ENCODE measurements around the gene XRCC1.

The XRCC1 gene

DNA sequence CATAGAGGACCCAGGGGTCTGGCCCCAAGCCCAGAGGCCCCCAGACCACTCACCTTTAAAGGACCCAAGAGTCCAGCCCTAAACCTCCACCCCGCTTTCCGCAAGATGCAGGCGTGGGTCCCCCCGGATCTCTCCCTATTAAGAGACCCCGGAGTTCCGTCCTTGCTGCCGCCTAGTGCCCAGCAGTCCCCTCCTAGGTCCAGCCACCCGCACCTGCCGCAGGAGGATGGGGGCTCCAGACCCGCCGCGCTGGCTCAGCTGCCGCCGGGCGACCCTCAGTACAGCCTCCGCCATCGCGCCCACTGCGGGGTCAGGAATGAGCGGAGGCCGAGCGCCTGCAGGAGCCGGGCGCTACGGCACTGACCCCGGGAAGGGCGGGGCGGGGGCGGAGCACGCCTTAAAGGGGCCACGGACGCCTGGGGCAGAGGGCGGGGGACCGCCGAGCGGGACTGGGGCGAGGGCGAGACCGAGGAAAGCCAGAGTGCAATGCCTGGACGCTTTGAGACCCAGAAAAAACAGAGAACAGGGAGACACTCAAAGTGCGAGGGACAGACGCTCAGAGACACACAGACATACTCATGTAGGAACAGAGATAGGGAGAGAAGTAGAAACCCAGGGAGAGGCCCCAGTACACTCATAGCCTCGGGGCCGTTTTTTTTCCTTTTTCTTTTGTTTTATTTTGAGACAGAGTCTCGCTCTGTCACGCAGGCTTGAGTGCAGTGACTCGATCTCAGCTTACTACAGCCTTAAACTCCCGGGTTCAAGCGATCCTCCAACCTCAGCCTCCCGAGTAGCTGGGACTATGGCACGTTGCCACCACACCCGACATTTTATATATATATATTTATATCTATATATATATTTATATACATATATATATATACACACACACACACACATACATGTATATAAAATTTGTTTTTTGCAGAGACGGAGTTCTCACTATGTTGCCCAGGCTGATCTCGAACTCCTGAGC, 48.2 kb downstream of the XRCC1 start, which contains the start of gene ETHE1:
TSS of gene ETHE1 (minus strand) at position 318 of the 976 bp plus-strand sequence. CDS start at position 294, 24 bp downstream.
- peak; percentile 81 for DNase-seq
- Histone ChIP-seq H3K27me3 (replicated peaks; ENCODE audit: insufficient read depth, low read length) (no peaks in the 10 kb centered on the region), H2AFZ (ENCODE audit: low read length) (peak within 1 kb of the TSS; percentile 98), H3F3A (ENCODE audit: insufficient read depth, low read length) (peaks cover 14% of the 10 kb centered on the region), H3K79me2 (ENCODE audit: low read length) (peaks cover 5% of the 10 kb centered on the region; the same call in 1 of the 2 replicates), H3K4me2 (ENCODE audit: low read depth, low read length) (peak within 1 kb of the TSS; percentile 98), H3K4me3 (ENCODE audit: low read length) (peak within 1 kb of the TSS; percentile 98), H4K20me1 (ENCODE audit: insufficient read depth, low read length) (no peaks in the 10 kb centered on the region), H3K27ac (ENCODE audit: low read length) (peak within 1 kb of the TSS; percentile 45; the same call in 1 of the 2 replicates), H3K9ac (ENCODE audit: low read length) (peak within 1 kb of the TSS; percentile 68; the same call in 1 of the 2 replicates), H3K9me2 (replicated peaks; ENCODE audit: insufficient read depth, low read length) (no peaks in the 10 kb centered on the region), H3K4me1 (ENCODE audit: low read length) (peaks cover 12% of the 10 kb centered on the region), H3K9me3 (replicated peaks; ENCODE audit: insufficient read depth, low read length) (no peaks in the 10 kb centered on the region), H3K36me3 (replicated peaks; ENCODE audit: insufficient read depth, low read length) (no peaks in the 10 kb centered on the region)
- TF ChIP-seq EZH2 (optimal IDR thresholded peaks at IDR 0.05; ENCODE audit: low read depth, low read length) (no peak), EZH2phosphoT487 (IDR thresholded peaks at IDR 0.05; ENCODE audit: low read length) (no peak)
- TF ChIP-seq, protein P1, sequence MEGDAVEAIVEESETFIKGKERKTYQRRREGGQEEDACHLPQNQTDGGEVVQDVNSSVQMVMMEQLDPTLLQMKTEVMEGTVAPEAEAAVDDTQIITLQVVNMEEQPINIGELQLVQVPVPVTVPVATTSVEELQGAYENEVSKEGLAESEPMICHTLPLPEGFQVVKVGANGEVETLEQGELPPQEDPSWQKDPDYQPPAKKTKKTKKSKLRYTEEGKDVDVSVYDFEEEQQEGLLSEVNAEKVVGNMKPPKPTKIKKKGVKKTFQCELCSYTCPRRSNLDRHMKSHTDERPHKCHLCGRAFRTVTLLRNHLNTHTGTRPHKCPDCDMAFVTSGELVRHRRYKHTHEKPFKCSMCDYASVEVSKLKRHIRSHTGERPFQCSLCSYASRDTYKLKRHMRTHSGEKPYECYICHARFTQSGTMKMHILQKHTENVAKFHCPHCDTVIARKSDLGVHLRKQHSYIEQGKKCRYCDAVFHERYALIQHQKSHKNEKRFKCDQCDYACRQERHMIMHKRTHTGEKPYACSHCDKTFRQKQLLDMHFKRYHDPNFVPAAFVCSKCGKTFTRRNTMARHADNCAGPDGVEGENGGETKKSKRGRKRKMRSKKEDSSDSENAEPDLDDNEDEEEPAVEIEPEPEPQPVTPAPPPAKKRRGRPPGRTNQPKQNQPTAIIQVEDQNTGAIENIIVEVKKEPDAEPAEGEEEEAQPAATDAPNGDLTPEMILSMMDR (IDR thresholded peaks at IDR 0.05; ENCODE audit: low read length): no peak

- Histone ChIP-seq H2AFZ (ENCODE audit: low read length) (peak overlapping the region; percentile 98), H3K27ac (ENCODE audit: low read length) (no peak overlapping the region), H3K9me2 (replicated peaks; ENCODE audit: insufficient read depth, low read length) (no peaks in the 10 kb centered on the region), H3K27me3 (replicated peaks; ENCODE audit: insufficient read depth, low read length) (no peaks in the 10 kb centered on the region), H4K20me1 (ENCODE audit: insufficient read depth, low read length) (no peaks in the 10 kb centered on the region), H3K9ac (ENCODE audit: low read length) (peak overlapping the region; percentile 68; the same call in 1 of the 2 replicates), H3K4me1 (ENCODE audit: low read length) (peaks cover 12% of the 10 kb centered on the region), H3K4me3 (ENCODE audit: low read length) (peak overlapping the region; percentile 98), H3K9me3 (replicated peaks; ENCODE audit: insufficient read depth, low read length) (no peaks in the 10 kb centered on the region), H3K79me2 (ENCODE audit: low read length) (peaks cover 5% of the 10 kb centered on the region; the same call in 1 of the 2 replicates), H3F3A (ENCODE audit: insufficient read depth, low read length) (peaks cover 14% of the 10 kb centered on the region), H3K4me2 (ENCODE audit: low read depth, low read length) (peak overlapping the region; percentile 98), H3K36me3 (replicated peaks; ENCODE audit: insufficient read depth, low read length) (no peaks in the 10 kb centered on the region)
- TF ChIP-seq EZH2 (optimal IDR thresholded peaks at IDR 0.05; ENCODE audit: low read depth, low read length) (no peak), EZH2phosphoT487 (IDR thresholded peaks at IDR 0.05; ENCODE audit: low read length) (no peak)
- TF ChIP-seq, protein P1 (IDR thresholded peaks at IDR 0.05; ENCODE audit: low read length): no peak
- no peak for DNase-seq
Measured at GRCh38 chr19:43525836-43526771, 49.2 kb downstream of the XRCC1 start.
